Measurements from ENCODE around the gene HIPK2.

HIPK2 gene

DNA sequence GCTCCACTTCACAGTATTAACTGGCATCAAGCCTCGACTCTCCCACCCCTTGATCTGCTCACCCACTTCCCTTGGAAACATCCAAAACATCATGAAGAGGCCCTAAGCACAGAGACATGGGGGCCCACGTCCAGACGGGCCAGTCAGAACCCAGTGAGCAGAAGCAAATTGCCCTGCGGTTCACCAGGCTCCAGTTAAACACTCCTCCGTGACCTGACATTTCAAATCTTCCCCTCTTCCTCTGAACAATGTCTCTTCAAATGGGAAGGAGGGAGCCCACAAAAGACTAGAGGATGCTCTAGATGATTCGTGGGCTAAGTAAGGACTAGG is 209.5 kb downstream of the HIPK2 start:
- H3K27me3 ChIP-seq (replicated peaks; ENCODE audit: control insufficient read depth, insufficient read depth, low read length), result no peaks in the 10 kb centered on the region
- no peak overlapping the region for H3K4me3 ChIP-seq (ENCODE audit: low read length)
- H3K9ac ChIP-seq (ENCODE audit: low read length), result no peak overlapping the region
- peaks cover 18% of the 10 kb centered on the region for H3K4me1 ChIP-seq (ENCODE audit: control insufficient read depth, insufficient read depth, low read length)
- DNase-seq (ENCODE audit: low read depth), result no peak
- H3K9me3 ChIP-seq (ENCODE audit: control insufficient read depth, low read length), result no peaks in the 10 kb centered on the region
- H3K36me3 ChIP-seq (ENCODE audit: control insufficient read depth, insufficient read depth, low read length, severe bottlenecking), result peaks cover 48% of the 10 kb centered on the region

DNA sequence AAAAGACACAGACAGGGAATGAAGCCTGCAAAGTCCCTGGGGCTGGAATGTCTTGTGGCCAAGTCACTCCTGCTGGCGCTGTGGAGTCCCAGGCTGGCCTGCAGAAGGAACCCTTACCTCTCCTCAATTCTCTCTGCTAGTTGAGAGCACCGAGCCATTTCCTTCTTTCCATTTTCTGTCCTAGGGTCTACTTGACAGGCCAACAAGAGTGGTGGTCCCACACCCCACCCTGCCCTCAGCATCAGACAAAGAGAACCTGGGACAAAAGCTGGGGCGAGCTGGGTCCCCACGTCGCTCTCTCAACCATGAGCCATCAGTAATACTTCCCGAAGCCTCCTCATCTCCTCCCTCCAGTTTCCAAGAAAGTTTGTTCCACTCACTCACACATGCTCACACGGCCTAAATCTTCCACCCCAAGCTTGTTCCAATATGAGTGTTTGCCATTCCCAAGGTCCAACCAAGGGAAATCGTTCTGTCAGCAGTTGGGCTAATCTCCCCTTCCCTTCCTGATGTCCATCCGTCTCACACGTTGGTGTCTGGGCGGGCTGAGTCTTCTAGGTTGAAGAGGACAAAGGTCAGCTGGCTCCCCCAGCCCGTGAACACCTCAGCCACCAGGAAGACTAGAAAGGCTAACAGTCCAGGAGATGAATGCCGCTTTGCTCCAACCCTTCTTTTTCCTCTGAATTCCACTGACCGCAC is 210.0 kb downstream of the HIPK2 start:
- Histone ChIP-seq H3K4me1 (ENCODE audit: control insufficient read depth, insufficient read depth, low read length) (peaks cover 18% of the 10 kb centered on the region), H3K36me3 (ENCODE audit: control insufficient read depth, insufficient read depth, low read length, severe bottlenecking) (peaks cover 43% of the 10 kb centered on the region), H3K9ac (ENCODE audit: low read length) (no peak overlapping the region), H3K27me3 (replicated peaks; ENCODE audit: control insufficient read depth, insufficient read depth, low read length) (no peaks in the 10 kb centered on the region), H3K9me3 (ENCODE audit: control insufficient read depth, low read length) (no peaks in the 10 kb centered on the region), H3K4me3 (ENCODE audit: low read length) (no peak overlapping the region)
- DNase-seq (ENCODE audit: low read depth), result no peak

DNA sequence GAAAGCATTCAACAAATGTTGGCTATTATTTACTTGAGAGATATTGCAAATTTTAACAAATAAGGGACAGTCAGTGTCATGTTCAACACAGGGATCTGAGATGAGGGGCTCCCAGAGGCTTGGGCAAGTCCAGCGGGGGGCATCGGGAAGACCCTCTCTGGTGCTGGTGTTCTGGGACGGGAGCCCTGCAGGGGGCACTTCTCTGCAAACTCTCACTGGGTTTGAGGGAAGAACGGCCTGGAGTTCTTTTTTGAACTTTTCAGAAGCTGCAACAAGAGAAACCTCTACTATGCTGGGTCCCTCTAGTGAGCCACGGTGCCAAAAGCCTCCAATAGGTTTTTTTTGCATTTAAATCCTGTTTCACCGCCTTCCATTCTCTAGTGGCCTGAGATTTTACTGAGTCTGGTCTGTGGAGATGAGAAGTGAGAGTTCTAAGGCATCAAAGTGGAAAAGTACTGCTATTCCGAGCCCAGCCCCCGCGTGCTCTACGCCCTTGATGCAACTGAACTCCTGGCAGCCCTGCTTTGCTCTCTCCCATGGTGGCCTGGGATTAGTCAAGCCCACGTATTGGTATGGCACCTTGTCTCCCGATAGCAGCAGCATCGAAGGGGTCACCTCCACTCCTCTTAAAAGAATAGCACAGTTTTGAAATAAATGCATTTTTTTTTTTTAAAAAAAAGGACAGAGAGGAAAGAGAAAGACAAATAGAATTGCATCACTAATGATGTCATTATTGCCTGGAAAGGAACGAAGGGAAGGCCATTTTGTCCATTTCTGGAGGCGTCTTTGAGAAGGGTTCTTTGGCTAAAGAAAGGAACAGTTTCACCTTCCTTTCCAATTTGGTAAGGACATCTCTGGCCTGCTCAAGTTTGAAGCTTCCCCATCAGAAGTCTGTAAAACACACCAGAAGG is 210.8 kb downstream of the HIPK2 start:
- DNase-seq (ENCODE audit: low read depth), result no peak
- no peak overlapping the region for H3K9ac ChIP-seq (ENCODE audit: low read length)
- no peaks in the 10 kb centered on the region for H3K9me3 ChIP-seq (ENCODE audit: control insufficient read depth, low read length)
- peaks cover 18% of the 10 kb centered on the region for H3K4me1 ChIP-seq (ENCODE audit: control insufficient read depth, insufficient read depth, low read length)
- peaks cover 38% of the 10 kb centered on the region for H3K36me3 ChIP-seq (ENCODE audit: control insufficient read depth, insufficient read depth, low read length, severe bottlenecking)
- no peak overlapping the region for H3K4me3 ChIP-seq (ENCODE audit: low read length)
- H3K27me3 ChIP-seq (replicated peaks; ENCODE audit: control insufficient read depth, insufficient read depth, low read length), result no peaks in the 10 kb centered on the region

DNA sequence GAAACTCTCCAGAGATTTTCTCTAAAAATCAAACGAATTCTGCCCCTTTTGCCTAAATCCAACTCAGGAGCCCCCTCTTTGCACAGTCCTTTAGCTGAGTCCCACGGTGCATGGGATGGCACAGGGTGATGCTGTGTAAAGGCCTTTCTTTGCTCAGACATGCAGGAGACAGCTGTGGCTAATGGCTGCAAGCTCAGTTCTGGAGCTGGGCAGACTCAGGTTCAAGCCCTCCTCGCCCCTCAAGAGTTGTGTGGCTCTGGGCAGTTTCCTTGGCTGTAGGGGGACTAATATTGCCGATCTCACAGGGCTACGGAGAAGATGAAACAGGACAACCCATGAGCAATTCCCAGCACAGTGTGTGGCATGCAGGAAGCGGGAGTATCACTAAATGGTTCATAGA is 211.7 kb downstream of the HIPK2 start:
- Histone ChIP-seq H3K27me3 (replicated peaks; ENCODE audit: control insufficient read depth, insufficient read depth, low read length) (no peaks in the 10 kb centered on the region), H3K4me1 (ENCODE audit: control insufficient read depth, insufficient read depth, low read length) (peaks cover 18% of the 10 kb centered on the region), H3K4me3 (ENCODE audit: low read length) (no peak overlapping the region), H3K36me3 (ENCODE audit: control insufficient read depth, insufficient read depth, low read length, severe bottlenecking) (peaks cover 31% of the 10 kb centered on the region), H3K9ac (ENCODE audit: low read length) (no peak overlapping the region), H3K9me3 (ENCODE audit: control insufficient read depth, low read length) (no peaks in the 10 kb centered on the region)
- no peak for DNase-seq (ENCODE audit: low read depth)

DNA sequence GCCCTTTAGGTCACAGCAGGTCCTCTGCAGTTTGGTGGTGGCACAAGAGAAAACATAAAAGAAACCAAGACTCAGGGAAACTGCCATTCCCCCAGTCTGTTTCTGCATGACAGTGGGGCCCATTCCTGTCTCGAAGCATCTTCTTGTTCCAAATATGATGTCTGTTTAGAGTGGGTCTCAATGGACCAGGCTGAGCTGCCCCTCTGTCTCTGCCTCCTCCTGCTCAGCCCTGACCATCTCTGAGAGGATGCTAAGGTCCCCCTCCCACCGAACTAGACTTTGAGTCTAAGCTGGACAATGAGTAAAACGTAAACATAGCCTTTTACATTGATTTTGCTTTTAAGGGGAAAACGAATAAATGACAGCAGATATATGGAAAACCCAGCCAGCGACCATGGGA is 213.9 kb downstream of the HIPK2 start:
- Histone ChIP-seq H3K4me1 (ENCODE audit: control insufficient read depth, insufficient read depth, low read length) (peaks cover 18% of the 10 kb centered on the region), H3K4me3 (ENCODE audit: low read length) (no peak overlapping the region), H3K27me3 (replicated peaks; ENCODE audit: control insufficient read depth, insufficient read depth, low read length) (no peaks in the 10 kb centered on the region), H3K36me3 (ENCODE audit: control insufficient read depth, insufficient read depth, low read length, severe bottlenecking) (peaks cover 14% of the 10 kb centered on the region), H3K9me3 (ENCODE audit: control insufficient read depth, low read length) (no peaks in the 10 kb centered on the region), H3K9ac (ENCODE audit: low read length) (no peak overlapping the region)
- DNase-seq (ENCODE audit: low read depth), result no peak

DNA sequence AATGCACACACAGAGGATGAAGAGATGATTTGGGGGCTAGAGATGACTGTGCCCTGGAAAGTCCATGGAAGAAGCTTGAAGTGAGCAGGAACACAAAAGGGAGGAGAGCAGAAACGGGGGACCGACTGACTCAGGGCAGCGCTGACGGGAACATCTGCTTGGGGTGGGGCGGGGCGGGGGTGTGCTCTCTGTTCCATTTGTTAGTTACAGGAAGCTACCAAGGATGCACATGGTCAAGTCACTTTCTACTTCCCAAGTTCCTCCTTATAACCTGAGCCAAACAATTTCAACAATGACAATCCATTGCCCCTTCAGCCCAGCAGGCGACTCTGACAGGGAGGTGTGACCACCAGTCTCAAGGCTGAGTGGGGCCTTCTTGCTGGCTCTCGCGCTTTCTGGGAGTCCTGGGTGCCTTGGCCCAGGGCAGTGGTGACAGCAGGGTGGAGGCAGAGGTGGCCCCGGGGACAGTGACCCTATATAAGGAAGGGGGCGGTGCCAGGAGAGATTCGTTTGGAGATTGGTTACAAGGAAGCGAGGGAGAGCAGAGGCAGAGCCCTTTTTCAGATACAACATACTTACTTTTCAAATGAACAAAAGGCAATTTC is 214.7 kb downstream of the HIPK2 start:
- Histone ChIP-seq H3K36me3 (ENCODE audit: control insufficient read depth, insufficient read depth, low read length, severe bottlenecking) (peaks cover 8% of the 10 kb centered on the region), H3K27me3 (replicated peaks; ENCODE audit: control insufficient read depth, insufficient read depth, low read length) (no peaks in the 10 kb centered on the region), H3K4me3 (ENCODE audit: low read length) (no peak overlapping the region), H3K9me3 (ENCODE audit: control insufficient read depth, low read length) (no peaks in the 10 kb centered on the region), H3K4me1 (ENCODE audit: control insufficient read depth, insufficient read depth, low read length) (peaks cover 18% of the 10 kb centered on the region), H3K9ac (ENCODE audit: low read length) (no peak overlapping the region)
- DNase-seq (ENCODE audit: low read depth), result no peak

DNA sequence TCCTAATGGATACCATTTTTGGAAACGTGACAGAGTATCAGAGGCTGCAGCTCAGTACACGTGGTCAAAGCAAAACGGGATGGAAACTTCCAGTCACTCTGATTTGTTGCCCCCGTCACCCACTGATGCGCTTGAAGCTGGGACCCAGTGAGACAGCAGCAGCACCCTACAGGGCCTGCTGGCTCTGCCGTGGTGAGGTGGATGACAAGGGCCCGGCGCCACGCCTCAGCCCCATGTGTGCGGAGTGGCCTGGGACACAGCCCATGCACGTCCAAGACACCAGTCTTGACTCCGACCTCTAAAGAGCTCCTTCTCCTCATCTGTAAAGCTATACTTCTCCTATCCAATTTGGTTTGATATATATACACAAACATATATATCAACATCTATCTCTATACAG is 215.3 kb downstream of the HIPK2 start:
- Histone ChIP-seq H3K4me1 (ENCODE audit: control insufficient read depth, insufficient read depth, low read length) (peaks cover 18% of the 10 kb centered on the region), H3K4me3 (ENCODE audit: low read length) (no peak overlapping the region), H3K9ac (ENCODE audit: low read length) (no peak overlapping the region), H3K27me3 (replicated peaks; ENCODE audit: control insufficient read depth, insufficient read depth, low read length) (no peaks in the 10 kb centered on the region), H3K9me3 (ENCODE audit: control insufficient read depth, low read length) (no peaks in the 10 kb centered on the region), H3K36me3 (ENCODE audit: control insufficient read depth, insufficient read depth, low read length, severe bottlenecking) (peaks cover 8% of the 10 kb centered on the region)
- no peak for DNase-seq (ENCODE audit: low read depth)

DNA sequence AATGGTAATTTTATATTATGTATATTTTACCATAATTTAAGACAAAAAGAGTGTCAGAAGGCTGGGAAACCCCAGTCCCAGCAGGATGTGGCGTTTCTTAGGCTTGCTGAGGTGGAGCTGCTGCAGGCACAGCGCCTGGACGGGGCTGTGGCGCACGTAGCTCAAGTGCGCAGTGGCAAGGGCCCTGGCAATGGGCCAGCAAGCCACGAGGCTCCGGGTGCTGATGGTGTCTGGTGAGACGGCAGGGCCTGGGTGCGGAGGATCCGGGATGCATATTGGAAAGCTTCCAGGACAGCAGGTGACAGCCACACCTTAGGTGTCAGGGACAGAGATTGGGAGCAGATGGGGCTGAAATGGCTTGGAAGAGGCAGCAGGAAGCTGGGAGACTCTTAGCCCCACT is 217.1 kb downstream of the HIPK2 start:
- H3K27me3 ChIP-seq (replicated peaks; ENCODE audit: control insufficient read depth, insufficient read depth, low read length), result no peaks in the 10 kb centered on the region
- peaks cover 12% of the 10 kb centered on the region for H3K4me1 ChIP-seq (ENCODE audit: control insufficient read depth, insufficient read depth, low read length)
- H3K36me3 ChIP-seq (ENCODE audit: control insufficient read depth, insufficient read depth, low read length, severe bottlenecking), result peaks cover 5% of the 10 kb centered on the region
- no peaks in the 10 kb centered on the region for H3K9me3 ChIP-seq (ENCODE audit: control insufficient read depth, low read length)
- DNase-seq (ENCODE audit: low read depth), result no peak
- H3K9ac ChIP-seq (ENCODE audit: low read length), result no peak overlapping the region
- no peak overlapping the region for H3K4me3 ChIP-seq (ENCODE audit: low read length)

DNA sequence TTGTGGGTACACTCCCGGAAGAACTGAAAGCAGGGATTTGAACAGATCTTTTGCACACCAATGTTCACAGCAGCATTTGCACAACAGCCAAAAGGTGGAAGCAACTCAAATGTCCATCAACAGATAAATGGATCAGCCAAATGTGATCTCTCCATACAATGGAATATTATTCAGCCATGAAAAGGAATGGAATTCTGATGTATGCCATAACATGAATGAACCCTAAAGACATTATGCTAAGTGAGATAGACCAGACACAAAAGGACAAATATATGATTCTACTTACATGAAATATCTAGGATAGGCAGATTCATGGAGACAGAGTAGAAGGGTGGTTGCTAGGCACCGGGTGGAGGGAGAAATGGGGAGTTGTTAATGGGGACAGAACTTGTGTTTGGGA is 217.6 kb downstream of the HIPK2 start:
- peaks cover 5% of the 10 kb centered on the region for H3K36me3 ChIP-seq (ENCODE audit: control insufficient read depth, insufficient read depth, low read length, severe bottlenecking)
- H3K27me3 ChIP-seq (replicated peaks; ENCODE audit: control insufficient read depth, insufficient read depth, low read length), result no peaks in the 10 kb centered on the region
- H3K4me1 ChIP-seq (ENCODE audit: control insufficient read depth, insufficient read depth, low read length), result peaks cover 9% of the 10 kb centered on the region
- H3K9ac ChIP-seq (ENCODE audit: low read length), result no peak overlapping the region
- no peak for DNase-seq (ENCODE audit: low read depth)
- H3K9me3 ChIP-seq (ENCODE audit: control insufficient read depth, low read length), result no peaks in the 10 kb centered on the region
- H3K4me3 ChIP-seq (ENCODE audit: low read length), result no peak overlapping the region

DNA sequence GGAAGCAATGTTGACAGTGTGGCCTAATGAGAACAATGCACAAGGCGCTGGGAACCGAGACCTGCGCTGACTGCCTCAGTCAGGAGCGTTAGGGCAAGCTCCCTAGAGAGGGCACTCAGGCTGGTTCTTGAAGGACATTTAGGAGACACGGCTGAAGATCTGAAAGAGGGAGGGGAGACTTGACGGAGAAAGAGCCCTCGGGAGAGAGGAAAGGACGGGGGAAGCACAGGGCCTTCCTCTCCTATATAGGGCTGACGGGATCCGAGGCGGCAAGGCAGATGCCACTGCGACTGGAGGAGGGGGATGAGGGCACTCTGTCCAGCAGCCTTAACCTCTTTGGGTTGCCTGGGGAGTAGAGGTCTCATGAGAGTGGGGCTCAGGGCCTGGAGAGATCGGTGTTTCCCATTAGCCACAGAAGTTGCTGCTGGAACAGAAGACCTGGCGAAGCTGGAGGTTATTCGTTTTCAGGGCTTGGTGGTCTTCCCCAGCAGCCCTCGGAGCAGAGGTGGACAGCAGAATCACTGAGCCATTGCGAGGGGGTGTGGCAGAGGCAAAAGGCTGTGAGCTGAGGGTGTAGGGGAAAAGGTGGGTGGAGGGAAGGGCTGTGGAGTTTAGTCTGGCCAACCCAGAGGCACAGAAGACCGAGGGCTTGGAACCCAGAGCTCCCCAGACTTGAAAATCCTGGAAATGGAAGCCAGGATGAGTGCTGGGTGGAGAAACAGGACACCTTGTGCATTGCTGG is 218.3 kb downstream of the HIPK2 start:
- no peak for DNase-seq (ENCODE audit: low read depth)
- Histone ChIP-seq H3K9me3 (ENCODE audit: control insufficient read depth, low read length) (no peaks in the 10 kb centered on the region), H3K9ac (ENCODE audit: low read length) (no peak overlapping the region), H3K36me3 (ENCODE audit: control insufficient read depth, insufficient read depth, low read length, severe bottlenecking) (peaks cover 5% of the 10 kb centered on the region), H3K4me3 (ENCODE audit: low read length) (no peak overlapping the region), H3K4me1 (ENCODE audit: control insufficient read depth, insufficient read depth, low read length) (peaks cover 2% of the 10 kb centered on the region), H3K27me3 (replicated peaks; ENCODE audit: control insufficient read depth, insufficient read depth, low read length) (no peaks in the 10 kb centered on the region)
